ENCODE measurements around the gene ATXN10.
"Not testable (repeated sequence)": the region's sequence is repeated elsewhere in the genome, so short reads cannot be mapped to it uniquely, and the experiment has no call there.

ATXN10 gene

DNA sequence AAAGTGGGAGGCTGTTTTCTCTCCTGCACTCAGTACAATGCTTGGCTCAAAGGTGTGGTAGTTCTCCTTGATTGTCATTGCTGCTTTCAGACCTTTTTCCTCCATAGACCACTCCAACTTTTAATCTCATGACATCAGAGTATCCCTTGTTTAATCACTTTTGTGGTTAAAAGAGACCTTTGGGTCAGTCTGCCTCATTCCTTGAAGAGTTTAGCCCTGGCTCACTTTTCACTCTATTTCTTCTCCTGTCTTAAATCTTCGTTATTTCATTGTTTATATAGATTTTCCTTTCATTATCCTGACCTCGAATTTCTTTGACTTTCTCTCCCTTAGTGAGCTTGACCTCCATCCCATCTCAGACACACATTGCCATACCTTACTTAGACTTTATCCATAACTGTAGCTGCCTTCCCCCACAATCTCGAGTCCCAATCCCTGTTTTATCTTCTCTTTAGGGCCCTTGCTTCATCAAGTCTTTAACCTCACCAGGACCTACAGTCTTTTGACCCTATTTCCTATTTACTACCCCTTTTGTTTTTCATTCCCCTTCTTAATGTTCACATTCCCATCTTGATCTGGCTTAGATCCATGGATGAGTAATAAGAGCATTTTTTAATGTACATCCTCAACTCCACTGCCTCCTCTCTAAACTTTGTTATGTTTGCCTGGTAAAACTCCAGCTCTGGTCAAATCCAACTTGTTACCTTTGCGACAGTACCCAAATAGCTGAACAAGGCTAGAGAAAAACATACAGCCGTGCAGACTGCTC is 9.5 kb downstream of the ATXN10 start:
- DNase-seq, result no peak

DNA sequence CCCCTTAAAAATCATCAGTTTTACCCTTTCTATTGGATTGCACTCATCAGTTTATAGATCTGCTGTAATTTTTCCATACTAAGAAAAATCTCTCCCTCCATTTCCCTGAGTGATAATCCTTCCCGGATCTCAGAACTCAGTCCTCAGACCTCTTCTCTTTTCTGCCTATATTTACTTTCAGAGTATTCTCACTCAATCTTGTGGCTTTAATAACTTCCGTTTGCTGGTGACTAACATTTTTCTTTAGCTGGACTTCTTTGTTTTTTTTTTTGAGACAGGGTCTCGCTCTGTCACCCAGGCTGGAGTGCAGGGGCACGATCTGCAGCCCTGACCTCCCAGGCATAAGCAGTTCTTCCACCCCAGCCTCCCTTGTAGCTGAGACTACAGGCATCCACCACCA is 10.4 kb downstream of the ATXN10 start:
- DNase-seq, result no peak

DNA sequence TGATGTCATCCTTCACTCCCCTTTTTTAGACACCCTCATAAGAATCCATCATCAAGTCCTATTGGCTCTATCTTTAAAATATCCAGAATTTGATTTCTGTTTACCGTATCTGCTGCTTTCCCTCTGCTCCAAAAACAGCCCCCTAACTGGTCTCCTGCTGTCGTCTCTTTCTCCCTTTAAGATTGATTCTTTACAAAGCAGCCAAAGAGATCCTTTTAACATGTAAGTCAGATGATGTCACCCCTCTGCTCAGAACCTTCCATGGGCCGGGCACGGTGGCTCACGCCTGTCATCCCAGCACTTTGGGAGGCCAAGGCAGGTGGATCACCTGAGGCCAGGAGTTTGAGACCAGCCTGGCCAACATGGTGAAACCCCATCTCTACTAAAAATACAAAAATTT is 11.1 kb downstream of the ATXN10 start:
- not testable (repeated sequence) for DNase-seq

DNA sequence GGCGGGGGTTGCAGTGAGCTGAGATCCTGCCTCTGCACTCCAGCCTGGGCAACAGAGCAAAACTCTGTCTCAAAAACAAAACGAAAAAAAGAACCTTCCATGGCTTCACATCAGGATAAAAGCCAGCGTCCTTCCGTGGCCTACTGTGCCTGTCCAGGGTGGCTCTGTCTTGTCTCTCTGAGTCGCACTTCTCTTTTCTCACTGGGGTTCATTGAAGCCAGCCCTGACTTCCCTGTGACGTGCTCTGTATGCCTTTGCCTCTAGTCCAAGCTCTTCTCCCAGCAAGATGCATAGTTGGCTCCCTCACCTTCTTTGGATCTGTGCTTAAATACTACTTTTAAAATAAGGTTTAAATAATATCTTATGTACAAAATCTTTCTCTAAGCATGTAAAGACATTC is 11.6 kb downstream of the ATXN10 start:
- DNase-seq, result no peak

DNA sequence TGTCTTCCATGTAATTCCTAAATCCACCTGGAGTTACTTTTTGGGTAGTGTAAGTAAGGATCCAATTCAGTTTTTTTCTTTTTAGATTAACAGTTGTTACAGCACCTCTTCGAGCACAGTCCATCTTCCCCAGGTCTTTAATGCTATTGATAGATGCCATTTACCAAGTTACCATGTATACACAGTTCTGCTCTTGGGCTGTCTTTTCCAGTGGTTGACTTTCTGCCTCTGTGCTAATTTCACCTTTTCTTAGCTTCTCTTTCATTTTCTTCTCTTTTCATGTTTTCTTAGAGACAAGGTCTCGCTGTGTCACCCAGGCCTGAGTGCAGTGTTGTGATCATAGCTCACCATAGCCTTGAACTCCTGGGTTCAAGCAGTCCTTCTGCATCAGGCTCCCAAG is 12.0 kb downstream of the ATXN10 start:
- no peak for DNase-seq

DNA sequence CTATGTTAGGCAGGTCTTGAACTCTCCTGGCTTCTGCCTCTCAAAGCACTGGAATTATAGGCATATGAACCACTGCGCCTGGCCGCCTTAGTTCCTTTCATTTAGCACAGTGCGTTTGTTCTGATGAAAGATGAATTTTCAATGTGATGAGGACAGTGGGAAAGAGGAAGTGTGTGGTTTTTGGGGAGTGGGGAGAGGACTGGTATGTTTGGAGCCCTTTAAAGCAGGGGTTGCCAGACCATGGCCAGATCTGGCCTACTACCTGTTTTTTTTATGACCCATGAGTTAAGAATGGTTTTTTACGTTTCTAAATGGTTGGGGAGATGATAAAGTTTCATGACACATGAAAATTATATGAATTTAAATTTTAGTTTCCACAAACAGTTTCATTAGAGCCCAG is 12.5 kb downstream of the ATXN10 start:
- no peak for DNase-seq

DNA sequence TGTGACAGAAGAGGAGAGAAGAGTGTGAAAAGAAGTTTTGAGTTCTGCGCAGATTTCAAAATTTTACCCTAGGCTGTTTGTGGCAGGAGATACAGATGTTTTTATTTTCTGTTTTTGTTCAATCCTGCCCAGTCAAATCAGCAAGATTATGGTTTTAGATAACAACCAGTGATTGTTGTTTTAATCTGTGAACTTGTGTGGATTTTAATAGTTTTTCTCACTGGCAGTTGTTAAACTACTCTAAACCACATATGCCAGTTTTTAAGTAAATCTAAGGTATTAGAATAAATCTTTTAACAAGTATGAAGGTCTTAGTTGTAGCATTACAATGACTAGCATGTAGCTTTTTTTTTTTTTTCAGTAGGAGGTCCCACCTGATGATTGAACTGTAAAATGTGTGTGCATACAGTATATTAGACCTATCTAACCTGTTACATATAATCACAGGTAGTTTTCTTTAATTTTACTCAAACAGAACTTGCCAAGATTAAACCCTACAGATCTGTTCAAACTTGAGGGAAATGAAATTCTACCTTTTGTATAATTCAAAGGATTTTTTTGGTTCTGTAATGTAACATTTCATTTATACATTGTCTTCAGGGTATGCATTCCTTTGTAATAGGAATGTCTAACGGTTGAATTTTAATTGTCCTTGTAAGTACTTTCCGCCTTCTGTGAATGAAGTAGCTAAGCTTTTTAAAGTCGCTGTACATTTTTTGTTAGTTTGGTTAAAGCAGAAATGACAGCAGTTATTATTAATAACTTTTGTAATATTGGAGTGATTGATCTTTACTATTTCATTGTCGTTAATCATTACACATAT is 13.3 kb downstream of the ATXN10 start:
- no peak for DNase-seq

DNA sequence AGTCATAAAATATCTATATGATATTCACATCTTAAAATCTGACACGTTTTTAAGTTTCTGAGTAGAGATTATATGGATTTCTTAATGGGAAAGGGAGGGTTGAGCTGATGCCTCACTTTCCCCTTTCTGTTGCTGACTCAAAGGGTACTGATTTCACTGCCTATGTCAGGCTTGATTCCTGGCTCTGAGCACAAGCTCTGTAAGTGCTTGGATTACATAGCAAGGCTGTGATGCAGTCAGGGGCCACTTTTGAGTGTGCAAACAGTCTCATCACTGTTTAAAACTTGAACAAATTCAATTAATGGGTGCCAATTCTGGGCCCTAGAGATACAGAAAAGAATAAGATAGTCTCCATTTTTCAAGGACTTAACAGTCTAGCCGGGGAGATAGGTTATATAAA is 14.4 kb downstream of the ATXN10 start:
- DNase-seq, result no peak

DNA sequence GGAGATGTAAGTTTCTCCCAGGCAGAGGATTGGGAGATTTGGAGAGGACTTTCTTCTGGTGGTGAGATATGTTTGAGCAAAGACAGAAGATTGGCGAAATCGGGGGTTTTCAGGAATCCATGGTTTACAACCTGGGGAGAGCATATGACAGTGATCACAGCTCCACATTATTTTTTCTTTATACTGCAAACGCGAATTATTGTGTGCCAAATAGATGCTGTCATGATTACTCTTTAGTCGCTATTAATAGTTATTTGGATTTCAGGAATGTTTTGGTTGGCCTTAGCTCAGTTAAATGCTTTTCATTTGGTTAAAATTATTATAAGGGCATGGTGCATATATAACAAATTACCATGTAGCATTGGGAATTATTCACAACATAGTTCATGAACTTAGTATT is 15.2 kb downstream of the ATXN10 start:
- no peak for DNase-seq

DNA sequence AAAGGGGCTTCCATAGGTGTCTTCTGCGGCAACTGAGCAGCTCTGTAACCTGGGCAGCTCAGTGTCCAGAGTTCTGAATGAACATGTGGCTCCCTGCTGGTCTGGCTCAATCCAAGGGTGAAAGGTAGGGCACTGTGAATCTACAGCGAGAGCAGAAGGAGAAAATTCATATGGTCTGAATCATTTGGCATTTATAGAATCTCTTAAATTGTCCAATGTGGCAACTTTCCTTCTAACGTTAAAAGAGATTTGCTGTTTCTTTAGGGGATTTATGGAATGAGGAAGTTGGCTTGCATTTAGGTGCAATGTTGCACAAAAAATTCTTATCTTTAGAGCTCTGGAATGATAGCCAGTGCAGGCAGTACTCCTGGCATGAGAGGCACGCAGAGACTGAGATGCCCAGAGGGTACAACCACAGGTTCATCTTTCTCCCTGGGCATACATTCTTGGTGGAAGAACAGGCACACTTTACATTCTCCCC is 17.0 kb downstream of the ATXN10 start:
- DNase-seq, result no peak

DNA sequence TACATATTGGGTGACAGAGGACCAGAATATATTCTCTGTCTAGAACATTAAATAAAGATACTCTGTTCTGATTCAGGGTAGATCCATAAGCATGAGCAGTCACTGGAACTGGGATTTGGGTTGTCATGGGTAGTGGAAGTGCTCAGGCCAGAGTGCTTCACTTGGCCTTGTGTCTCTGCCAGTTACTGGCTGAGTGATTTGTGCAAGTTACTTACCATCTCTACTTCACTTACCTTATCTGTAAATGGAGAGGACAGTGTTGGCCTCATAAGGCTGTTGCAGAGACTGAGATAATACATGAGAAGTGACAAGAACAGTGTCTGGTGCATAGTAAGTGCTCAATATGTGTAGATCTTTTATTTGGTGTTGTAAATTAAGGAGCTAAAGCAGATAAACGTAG is 17.6 kb downstream of the ATXN10 start:
- DNase-seq, result no peak

DNA sequence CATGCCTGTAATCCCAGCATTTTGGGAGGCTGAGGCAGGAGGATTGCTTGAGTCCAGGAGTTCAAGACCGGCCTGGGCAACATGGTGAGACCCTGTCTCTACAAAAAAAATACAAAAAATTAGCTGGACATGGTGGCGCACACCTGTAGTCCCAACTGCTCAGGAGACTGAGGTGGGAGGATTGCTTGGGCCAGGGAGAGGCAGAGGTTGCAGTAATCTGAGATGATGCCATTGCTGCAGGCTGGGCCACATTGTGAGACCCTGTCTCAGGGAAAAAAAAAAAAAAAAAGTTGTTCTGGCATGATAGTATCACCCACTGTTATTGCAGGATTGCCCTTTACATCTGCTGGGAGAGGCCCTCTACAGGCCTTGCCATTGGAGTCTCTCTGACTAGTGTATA is 18.4 kb downstream of the ATXN10 start:
- DNase-seq, result no peak

DNA sequence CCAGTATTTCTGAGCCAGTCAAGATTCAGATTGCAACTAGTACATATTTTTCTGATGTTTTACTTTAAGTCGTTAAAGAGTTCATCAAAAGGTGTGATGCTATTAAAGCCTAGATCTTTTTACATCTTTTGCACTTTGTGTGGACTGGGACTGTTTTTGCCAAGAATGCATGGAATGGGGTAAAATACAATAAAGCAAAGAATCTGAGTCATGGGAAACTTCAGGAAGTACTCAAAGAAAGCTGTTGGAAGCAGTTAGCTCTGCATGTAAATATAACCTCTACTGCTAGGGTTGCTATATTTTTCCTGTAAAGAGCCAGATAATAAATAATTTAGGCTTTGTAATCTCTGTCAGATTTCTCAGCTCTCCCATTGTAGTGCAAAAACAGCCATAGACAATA is 20.9 kb downstream of the ATXN10 start:
- DNase-seq, result no peak

DNA sequence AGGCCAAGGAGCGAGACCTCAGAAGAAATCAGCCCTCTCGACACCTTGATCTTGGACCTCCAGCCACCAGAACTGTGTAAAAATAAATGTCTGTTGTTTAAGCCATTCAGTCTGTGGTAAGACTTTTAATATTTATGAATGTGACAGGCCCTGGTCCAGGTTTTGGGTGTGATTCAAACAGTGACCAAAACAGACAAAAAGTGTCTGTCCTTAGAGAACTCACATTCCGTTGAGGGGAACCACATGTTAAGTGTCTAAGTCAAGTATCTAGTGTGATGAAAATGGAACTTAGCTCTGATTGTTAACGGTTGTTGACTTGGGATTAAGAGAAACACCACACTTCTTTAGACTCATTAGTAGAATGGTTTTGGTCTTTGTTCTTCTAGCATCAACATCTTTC is 22.2 kb downstream of the ATXN10 start:
- DNase-seq, result no peak

DNA sequence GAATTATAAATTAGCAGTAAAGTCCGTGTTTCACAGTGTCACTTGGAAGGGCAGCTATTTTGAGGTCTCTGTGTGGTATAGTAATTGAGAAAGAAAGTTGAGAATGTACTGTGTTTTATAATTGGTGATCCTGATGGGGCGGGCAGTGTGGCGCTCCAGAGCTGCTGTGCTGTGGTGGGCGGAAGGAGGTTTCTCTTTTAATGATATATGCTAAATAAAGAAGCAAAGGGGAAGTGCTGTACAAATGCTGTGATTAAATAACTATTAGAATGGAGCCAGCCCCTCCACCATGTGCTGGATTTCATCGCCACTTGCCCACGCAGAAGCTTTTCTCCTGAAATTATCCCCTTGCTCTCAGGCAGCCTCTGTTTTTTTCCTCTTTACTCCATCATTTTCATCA is 24.6 kb downstream of the ATXN10 start:
- no peak for DNase-seq

DNA sequence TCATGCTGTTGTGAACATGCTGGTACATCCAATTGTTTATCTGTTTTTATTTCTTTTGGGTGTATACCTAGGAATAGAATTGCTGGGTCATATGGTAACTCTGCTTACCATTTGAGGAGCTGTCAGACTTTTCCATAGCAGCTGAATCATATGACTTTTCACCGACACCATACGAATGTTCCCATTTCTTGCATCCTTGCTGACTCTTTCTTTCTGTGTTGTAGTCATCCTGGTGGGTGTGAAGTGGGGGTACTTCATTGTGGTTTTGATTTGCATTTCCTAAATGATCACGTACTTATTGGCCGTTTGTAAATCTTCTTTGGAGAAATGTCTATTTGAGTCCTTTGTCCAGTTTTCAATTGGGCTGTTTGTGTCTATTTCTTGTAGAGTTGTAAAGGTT is 26.5 kb downstream of the ATXN10 start:
- no peak for DNase-seq

DNA sequence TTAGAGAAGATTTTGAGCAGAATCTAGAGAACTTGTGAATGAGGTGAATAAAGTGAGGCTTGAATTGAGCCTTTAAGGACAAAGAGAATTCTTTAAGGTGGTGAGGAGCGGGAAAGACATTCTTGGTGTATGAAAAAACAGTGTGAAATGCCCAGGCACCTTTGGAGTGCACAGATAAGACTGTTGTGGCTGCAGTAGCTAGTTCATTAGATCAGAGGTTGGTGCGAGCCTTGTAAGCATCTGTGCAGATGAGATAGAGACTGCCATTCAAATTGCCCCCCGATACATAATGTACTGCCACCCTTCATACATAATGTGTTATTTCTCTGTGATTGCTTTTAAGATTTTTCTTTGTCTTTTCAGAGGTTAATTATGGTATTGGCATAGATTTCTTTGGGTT is 31.3 kb downstream of the ATXN10 start:
- DNase-seq, result no peak

DNA sequence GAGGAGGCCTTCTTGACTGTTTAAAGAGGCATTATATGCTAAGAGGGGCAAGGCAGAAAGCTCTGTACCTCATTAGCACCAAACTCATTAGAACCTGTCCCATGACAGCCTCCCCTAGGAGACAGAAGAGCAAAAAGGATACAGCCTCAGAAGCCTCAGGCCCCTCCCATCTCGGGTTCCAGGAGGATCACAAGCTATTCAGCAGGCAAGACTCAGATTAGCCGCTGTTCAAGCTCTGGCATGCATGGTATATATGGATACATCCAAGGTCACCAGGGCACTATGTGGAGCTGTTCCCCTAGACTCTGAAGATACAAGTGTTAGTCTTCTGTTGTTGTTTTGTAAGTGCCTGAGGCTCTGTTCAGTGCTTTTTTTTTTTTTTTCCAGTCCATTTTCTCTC is 32.1 kb downstream of the ATXN10 start:
- no peak for DNase-seq

DNA sequence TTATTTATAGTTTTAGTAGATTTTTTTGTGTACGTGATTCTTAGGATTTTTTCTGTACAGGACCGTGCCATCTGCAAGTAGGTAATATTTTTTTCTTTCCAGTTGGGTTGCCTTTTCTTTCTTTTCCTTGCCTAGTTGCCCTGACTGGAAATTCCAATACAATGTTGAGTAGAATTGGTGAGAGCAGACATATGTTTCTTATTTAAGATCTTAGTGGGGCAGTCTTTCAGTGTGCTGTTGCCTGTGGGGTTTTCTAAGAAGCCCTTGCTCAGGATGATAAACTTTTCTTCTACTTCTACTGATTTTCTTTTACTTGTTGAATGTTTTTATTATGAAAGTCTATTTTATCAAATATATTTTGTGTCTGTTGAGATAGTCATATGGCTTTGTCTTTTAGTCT is 33.0 kb downstream of the ATXN10 start:
- no peak for DNase-seq

DNA sequence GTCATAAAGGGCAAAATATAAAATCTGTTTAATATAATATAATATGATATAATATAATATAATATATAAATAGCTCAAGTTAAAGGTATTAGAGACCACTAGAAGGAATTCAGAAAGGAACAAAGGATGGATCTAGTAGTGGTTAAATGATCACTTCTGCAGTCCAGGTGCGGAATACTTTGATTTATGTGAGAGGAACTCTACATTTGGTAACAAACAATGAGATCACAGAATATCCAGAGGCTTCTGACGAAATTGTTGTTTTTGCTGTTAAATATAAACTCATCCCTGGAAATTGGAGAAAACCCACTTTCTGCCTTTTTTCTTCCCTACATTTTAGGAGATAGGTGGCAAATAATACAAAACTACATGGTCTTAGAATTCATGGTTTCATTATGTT is 36.0 kb downstream of the ATXN10 start:
- no peak for DNase-seq

DNA sequence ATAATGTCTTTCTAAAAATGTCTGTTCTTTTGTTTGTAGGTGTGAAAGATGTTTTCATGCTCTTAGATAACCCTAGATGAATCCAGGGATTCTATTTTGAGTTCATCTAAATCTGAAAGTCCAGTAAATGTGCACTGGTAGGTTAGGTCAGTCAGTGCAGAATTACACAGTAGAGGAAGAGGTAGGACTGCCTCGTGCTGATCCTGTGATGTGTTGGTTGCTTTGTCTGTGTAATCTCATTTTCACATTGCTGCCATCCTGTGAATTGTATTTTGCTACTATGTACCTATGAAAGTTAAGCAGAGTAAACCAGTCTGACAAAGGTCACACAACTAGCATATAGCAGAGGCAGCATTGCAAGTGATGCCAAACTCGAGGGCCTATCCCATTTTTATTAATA is 36.5 kb downstream of the ATXN10 start:
- DNase-seq, result no peak

DNA sequence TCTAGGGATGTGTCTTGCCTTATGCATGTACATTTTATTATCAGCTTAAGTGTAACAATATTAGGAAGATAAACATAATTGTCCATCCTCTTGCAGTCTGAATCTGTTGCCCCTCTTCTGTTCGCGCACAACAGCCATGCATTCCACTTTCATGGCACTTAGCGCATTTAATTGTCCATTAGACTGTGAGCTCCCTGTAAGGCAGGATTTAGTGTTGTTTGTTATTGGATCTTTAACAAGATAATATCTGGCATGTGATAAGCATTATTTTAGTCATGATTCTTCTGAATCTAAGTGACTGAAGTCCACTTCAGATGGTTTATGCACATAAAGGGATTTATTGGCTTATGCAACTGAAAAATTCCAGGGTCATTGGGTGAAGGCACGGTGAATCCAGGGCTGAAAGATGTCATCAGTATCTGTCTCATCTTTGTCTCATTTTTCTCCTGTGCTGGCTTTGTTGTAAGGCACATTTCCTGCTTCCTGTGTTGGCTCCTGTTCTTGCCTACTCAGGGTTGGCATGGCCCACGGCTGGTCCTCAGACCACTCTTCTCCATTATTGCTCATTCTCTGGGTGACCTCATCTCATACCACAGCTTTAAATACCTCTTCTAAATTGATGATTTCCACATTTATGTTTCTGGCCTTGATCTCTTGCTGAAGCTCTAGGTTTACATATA is 37.6 kb downstream of the ATXN10 start:
- DNase-seq, result no peak

DNA sequence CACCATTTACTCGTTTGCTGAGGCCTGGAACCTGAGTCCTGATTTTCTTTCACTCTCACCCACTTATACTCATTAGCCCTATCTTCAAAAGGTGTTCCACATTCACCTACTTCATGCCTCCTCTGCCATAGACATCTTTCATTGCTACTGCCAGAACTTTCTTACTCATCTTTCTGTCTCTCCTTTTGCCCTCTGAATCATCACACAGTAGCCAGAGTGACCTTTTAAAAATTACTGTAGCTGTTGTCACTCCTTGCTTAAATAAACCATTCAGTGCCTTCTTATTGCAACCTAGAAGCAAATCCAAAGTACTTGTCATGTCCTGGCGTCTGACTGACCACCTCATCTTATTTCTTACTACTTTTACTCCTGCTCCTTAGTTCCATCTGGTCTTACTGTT is 38.2 kb downstream of the ATXN10 start:
- no peak for DNase-seq

DNA sequence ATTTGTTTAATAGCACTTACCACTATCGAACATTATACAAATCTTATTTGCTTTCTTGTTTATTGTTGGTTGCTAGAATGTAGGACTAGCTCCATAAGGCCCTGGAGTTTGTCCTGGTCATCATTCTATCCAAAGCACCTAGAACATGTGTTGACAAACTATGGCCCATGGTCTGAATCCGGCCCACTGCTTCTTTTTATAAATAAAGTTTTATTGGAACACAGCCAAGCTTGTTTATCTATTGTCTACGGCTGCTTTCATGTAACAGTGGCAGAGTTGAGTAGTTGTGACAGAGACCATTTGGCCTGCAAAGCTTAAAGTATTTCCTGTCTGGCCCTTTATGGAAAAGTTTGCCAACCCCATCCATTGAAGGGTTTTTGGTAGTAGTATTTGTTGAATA is 38.8 kb downstream of the ATXN10 start:
- DNase-seq, result no peak

Data from stimulated activated CD4-positive, alpha-beta T cell treated with anti-CD3 and anti-CD28 coated beads, Interleukin-12 subunit alpha, Interleukin-12 subunit beta, amount 100 ng/mL, for 4 hours (primary cell).